HL-60 (cell line): ENCODE measurements around the gene PARP6.

ENCODE experiments used
- DNase-seq, 2 experiments: peaks; one replicate each; pipeline ENCODE4 v3.0.0-alpha.2; 2010 to 2020; ENCODE audit warnings: low read depth in 1 of 2, low spot score in 1 of 2
- H3K27ac ChIP-seq: fragments of 250-450 bp; sonication (Bioruptor Pico); replicated peaks from 2 replicates; pipeline ENCODE4 v1.5.1; 2020; ENCODE audit warnings: mild to moderate bottlenecking, moderate library complexity
- H3K27me3 ChIP-seq: fragments of 250-450 bp; sonication (Bioruptor Pico); 2 replicates; pipeline ENCODE4 v1.5.1; 2021; ENCODE audit warnings: mild to moderate bottlenecking, moderate library complexity; ENCODE audit not compliant: insufficient read depth, poor library complexity, severe bottlenecking
- H3K4me3 ChIP-seq: replicated peaks from 2 replicates; pipeline ENCODE4 v1.5.1; 2011; ENCODE audit warnings: mild to moderate bottlenecking, control low read depth, low read length; ENCODE audit not compliant: insufficient read depth
- CTCF ChIP-seq: IDR thresholded peaks from one replicate; pipeline ENCODE4 v1.5.1; 2011; ENCODE audit warnings: low read length, control low read depth, inconsistent platforms; ENCODE audit not compliant: insufficient read depth
- GABPA ChIP-seq: IDR thresholded peaks from 2 replicates; pipeline ENCODE4 v1.6.1; 2012; ENCODE audit warnings: low read depth
- POLR2AphosphoS5 ChIP-seq: IDR thresholded peaks from 2 replicates; pipeline ENCODE4 v1.6.1; 2012; ENCODE audit warnings: low read depth
- REST ChIP-seq: IDR thresholded peaks from 2 replicates; pipeline ENCODE4 v1.6.1; 2012; ENCODE audit warnings: low read depth; ENCODE audit not compliant: insufficient replicate concordance
- SPI1 ChIP-seq: IDR thresholded peaks from 2 replicates; pipeline ENCODE4 v1.6.1; 2012; ENCODE audit warnings: low read depth, mild to moderate bottlenecking, borderline replicate concordance

Gene PARP6

GRCh38 chr15:72271221-72271620 lies 1.1 kb downstream of the PARP6 start:
- H3K4me3 ChIP-seq, result no peak overlapping the region
- no peak for TF ChIP-seq REST
- no peak for TF ChIP-seq GABPA
- TF ChIP-seq SPI1, result no peak
- TF ChIP-seq POLR2AphosphoS5, result no peak
- no peak for TF ChIP-seq CTCF
- no peaks in the 10 kb centered on the region for H3K27me3 ChIP-seq
- H3K27ac ChIP-seq, result no peak overlapping the region
- no peak for DNase-seq

- no peak for TF ChIP-seq CTCF
- no peak for TF ChIP-seq GABPA
- TF ChIP-seq SPI1, result no peak
- TF ChIP-seq POLR2AphosphoS5, result no peak
- TF ChIP-seq REST, result no peak
- H3K27ac ChIP-seq, result no peak overlapping the region
- no peak overlapping the region for H3K4me3 ChIP-seq
- H3K27me3 ChIP-seq, result no peaks in the 10 kb centered on the region
- DNase-seq, result no peak
These were observed 2.6 kb downstream of the PARP6 start for GRCh38 chr15:72269739-72270138.

DNA sequence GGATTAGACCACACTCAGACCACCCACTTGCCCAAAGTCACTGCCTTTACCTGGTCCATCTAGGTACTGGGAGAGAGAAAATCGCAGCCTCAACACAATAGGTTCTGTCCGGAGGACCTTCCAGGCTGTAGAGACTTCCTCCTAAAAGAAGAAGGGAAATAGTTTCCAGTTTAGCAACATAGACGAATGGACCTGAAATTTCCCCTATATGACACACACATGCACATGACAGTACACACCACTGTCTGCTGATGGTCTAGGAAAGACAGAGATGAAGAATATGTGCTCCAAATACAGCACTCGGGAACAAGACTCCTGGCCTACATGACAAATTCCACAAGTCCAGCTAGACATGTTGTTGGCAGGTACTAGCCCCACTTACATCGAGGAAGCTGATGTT lies 7.3 kb downstream of the PARP6 start:
- TF ChIP-seq REST (no peak), POLR2AphosphoS5 (no peak), SPI1 (no peak), GABPA (no peak), CTCF (no peak)
- H3K4me3 ChIP-seq, result no peak overlapping the region
- DNase-seq, result no peak
- H3K27me3 ChIP-seq, result no peaks in the 10 kb centered on the region
- H3K27ac ChIP-seq, result no peak overlapping the region
